Keratinocyte (primary cell): ENCODE measurements around the gene ZNF839.

Source experiments
- EZH2 ChIP-seq: IDR thresholded peaks from one replicate; pipeline ENCODE4 v1.6.1; 2012; ENCODE audit warnings: inconsistent platforms, mild to moderate bottlenecking, low read length, moderate library complexity
- TF ChIP-seq, protein P1 (sequence below), 3 experiments: IDR thresholded peaks in 1 of 3; conservative IDR thresholded peaks in 1 of 3; optimal IDR thresholded peaks in 1 of 3; 2 replicates in 2 of 3; 3 replicates in 1 of 3; pipeline versions ENCODE3 to v1.5.1; 2011; ENCODE audit warnings: low read length in 3 of 3, mild to moderate bottlenecking in 3 of 3, moderate library complexity in 2 of 3, control low read depth in 1 of 3, inconsistent platforms in 1 of 3; ENCODE audit not compliant: insufficient read depth in 2 of 3; ENCODE audit errors: extremely low read depth in 1 of 3

DNA sequence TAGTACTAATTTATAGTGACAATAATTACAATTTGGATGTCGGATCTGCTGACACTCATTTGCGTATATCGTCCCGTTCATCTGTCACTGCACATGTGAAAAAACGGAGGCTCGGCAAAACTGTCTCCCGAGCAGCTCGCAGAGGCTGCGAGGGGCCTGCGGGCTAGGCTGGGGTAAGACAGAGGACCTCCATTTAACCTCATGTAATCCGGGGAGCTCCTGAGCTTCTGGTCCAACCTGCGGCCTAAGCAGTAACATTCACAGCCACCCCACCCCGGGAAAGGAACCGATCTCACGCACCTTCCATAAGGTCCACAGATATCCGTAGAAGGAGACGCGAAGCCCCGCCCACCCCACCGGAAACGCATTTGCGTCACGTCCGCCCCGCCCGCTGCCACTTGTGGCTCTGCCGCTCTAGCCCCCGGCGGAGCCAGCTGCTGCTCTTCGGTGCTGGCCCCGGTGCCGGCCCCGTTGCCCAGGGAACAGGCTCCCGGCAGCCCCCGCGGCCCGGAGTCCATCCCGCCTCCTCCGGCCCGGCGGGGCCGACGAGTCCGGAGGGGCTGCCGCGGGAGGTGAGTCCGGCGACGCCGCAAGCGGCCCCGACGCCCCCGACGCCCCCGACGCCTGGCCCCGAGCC lies 43.1 kb downstream of the ZNF839 start, which contains the start of the genes CINP and TECPR2:
- TF ChIP-seq, protein P1, sequence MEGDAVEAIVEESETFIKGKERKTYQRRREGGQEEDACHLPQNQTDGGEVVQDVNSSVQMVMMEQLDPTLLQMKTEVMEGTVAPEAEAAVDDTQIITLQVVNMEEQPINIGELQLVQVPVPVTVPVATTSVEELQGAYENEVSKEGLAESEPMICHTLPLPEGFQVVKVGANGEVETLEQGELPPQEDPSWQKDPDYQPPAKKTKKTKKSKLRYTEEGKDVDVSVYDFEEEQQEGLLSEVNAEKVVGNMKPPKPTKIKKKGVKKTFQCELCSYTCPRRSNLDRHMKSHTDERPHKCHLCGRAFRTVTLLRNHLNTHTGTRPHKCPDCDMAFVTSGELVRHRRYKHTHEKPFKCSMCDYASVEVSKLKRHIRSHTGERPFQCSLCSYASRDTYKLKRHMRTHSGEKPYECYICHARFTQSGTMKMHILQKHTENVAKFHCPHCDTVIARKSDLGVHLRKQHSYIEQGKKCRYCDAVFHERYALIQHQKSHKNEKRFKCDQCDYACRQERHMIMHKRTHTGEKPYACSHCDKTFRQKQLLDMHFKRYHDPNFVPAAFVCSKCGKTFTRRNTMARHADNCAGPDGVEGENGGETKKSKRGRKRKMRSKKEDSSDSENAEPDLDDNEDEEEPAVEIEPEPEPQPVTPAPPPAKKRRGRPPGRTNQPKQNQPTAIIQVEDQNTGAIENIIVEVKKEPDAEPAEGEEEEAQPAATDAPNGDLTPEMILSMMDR (optimal IDR thresholded peaks at IDR 0.05 in 1 of 3, IDR thresholded peaks at IDR 0.05 in 1 of 3, conservative IDR thresholded peaks at IDR 0.05 in 1 of 3; ENCODE audit: extremely low read depth in 1 of 3, insufficient read depth in 2 of 3, low read length in 3 of 3) = no peak
- no peak for TF ChIP-seq EZH2
